ENCODE data around the gene GTF3C2. TPM values are rescaled to one million over a fixed set of nuclear protein-coding genes. Genes with fewer than 3 reads are reported as not detected.

The GTF3C2 gene
- total and polyA plus RNA-seq, 2 of the 13 experiments (the other 11 are each of a cell fraction or from before 2014, with no cell fraction given): 77.5 to 130 TPM

DNA sequence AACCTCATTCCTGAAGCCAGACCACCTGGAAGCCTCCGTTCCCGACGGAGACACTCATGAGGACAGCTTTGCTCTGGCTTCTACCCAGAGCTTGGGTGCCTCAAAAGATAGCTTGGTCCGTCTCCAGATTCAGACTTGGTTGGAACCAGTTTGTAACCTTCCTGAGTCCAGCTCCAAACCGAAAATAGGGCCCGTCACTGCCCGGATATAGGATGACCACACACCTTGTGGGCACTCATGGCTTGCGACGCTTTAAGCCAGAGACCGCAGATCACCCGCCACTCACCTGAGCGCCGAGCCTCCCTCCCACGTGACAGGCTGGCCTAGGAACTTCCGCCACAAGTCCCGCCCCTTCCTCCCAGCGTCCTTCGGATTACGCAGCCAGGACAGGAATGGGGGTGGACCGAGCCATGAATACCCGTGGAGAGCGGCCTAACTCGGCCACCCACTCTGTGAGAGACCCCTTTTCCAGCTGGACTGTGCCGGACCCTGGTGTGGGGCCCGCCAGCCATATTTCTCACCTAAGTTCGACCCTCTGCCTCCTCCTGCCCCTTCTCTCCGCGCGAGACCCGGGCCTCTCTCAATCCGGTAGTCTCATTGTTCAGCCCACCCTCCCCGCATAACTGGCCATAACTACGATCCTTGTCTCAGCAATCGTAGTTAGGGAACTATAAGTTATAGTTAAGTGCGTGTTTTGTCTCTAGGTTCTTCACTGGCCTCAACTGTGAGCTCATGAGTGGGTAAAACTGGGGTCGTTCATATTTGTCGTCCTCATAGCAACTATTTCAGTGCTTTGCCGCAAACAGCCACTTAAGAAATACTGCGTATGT, 33.6 kb downstream of the GTF3C2 start, which contains the start of gene MPV17 (continued):
- TF ChIP-seq, protein P1, sequence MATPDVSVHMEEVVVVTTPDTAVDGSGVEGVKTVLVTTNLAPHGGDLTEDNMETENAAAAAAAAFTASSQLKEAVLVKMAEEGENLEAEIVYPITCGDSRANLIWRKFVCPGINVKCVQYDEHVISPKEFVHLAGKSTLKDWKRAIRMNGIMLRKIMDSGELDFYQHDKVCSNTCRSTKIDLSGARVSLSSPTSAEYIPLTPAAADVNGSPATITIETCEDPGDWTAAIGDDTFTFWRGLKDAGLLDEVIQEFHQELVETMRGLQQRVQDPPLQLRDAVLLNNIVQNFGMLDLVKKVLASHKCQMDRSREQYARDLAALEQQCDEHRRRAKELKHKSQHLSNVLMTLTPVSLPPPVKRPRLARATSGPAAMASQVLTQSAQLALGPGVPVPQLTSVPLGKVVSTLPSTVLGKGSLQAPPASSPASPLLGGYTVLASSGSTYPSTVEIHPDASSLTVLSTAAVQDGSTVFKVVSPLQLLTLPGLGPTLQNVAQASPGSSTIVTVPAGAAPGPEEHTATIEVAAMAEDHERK (CRISPR knock-in tag; IDR thresholded peaks at IDR 0.05; ENCODE audit: low read depth): peak; percentile 67; the same call in 1 of the 2 replicates
- TF ChIP-seq U2AF1 (optimal IDR thresholded peaks at IDR 0.05; ENCODE audit: low read depth, low read length): peak; percentile 75
- TF ChIP-seq HMGXB4 (CRISPR knock-in tag; IDR thresholded peaks at IDR 0.05; ENCODE audit: borderline replicate concordance in 1 of 2, low read depth in 1 of 2): peak; percentile 69 to 92
- TF ChIP-seq, protein P2, sequence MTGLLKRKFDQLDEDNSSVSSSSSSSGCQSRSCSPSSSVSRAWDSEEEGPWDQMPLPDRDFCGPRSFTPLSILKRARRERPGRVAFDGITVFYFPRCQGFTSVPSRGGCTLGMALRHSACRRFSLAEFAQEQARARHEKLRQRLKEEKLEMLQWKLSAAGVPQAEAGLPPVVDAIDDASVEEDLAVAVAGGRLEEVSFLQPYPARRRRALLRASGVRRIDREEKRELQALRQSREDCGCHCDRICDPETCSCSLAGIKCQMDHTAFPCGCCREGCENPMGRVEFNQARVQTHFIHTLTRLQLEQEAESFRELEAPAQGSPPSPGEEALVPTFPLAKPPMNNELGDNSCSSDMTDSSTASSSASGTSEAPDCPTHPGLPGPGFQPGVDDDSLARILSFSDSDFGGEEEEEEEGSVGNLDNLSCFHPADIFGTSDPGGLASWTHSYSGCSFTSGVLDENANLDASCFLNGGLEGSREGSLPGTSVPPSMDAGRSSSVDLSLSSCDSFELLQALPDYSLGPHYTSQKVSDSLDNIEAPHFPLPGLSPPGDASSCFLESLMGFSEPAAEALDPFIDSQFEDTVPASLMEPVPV (CRISPR knock-in tag; IDR thresholded peaks at IDR 0.05): peak; percentile 85
- no peak for TF ChIP-seq ZNF737 (CRISPR knock-in tag; IDR thresholded peaks at IDR 0.05; ENCODE audit: borderline replicate concordance)
- TF ChIP-seq, protein P3, sequence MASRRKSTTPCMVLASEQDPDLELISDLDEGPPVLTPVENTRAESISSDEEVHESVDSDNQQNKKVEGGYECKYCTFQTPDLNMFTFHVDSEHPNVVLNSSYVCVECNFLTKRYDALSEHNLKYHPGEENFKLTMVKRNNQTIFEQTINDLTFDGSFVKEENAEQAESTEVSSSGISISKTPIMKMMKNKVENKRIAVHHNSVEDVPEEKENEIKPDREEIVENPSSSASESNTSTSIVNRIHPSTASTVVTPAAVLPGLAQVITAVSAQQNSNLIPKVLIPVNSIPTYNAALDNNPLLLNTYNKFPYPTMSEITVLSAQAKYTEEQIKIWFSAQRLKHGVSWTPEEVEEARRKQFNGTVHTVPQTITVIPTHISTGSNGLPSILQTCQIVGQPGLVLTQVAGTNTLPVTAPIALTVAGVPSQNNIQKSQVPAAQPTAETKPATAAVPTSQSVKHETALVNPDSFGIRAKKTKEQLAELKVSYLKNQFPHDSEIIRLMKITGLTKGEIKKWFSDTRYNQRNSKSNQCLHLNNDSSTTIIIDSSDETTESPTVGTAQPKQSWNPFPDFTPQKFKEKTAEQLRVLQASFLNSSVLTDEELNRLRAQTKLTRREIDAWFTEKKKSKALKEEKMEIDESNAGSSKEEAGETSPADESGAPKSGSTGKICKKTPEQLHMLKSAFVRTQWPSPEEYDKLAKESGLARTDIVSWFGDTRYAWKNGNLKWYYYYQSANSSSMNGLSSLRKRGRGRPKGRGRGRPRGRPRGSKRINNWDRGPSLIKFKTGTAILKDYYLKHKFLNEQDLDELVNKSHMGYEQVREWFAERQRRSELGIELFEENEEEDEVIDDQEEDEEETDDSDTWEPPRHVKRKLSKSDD (CRISPR knock-in tag; IDR thresholded peaks at IDR 0.05; ENCODE audit: low read depth): peak; percentile 75; the same call in 1 of the 2 replicates
- TF ChIP-seq DPF2 (CRISPR knock-in tag; IDR thresholded peaks at IDR 0.05; ENCODE audit: borderline replicate concordance, low read depth): no peak
- peak; percentile 94 for TF ChIP-seq ARID4A (CRISPR knock-in tag; IDR thresholded peaks at IDR 0.05; ENCODE audit: borderline replicate concordance)
- TF ChIP-seq, protein P4, sequence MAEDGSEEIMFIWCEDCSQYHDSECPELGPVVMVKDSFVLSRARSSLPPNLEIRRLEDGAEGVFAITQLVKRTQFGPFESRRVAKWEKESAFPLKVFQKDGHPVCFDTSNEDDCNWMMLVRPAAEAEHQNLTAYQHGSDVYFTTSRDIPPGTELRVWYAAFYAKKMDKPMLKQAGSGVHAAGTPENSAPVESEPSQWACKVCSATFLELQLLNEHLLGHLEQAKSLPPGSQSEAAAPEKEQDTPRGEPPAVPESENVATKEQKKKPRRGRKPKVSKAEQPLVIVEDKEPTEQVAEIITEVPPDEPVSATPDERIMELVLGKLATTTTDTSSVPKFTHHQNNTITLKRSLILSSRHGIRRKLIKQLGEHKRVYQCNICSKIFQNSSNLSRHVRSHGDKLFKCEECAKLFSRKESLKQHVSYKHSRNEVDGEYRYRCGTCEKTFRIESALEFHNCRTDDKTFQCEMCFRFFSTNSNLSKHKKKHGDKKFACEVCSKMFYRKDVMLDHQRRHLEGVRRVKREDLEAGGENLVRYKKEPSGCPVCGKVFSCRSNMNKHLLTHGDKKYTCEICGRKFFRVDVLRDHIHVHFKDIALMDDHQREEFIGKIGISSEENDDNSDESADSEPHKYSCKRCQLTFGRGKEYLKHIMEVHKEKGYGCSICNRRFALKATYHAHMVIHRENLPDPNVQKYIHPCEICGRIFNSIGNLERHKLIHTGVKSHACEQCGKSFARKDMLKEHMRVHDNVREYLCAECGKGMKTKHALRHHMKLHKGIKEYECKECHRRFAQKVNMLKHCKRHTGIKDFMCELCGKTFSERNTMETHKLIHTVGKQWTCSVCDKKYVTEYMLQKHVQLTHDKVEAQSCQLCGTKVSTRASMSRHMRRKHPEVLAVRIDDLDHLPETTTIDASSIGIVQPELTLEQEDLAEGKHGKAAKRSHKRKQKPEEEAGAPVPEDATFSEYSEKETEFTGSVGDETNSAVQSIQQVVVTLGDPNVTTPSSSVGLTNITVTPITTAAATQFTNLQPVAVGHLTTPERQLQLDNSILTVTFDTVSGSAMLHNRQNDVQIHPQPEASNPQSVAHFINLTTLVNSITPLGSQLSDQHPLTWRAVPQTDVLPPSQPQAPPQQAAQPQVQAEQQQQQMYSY (CRISPR knock-in tag; IDR thresholded peaks at IDR 0.05): 0 out of 2 replicates have a peak, but pooled peaks have one; percentile 47
